Frontal cortex (tissue), 4 donors: ENCODE results near the gene MYO3A. TPM values are rescaled to one million over a fixed set of nuclear protein-coding genes. Genes with fewer than 3 reads are reported as not detected.

ENCODE experiments used
- DNase-seq, 2 donors: peaks; one replicate each; pipeline ENCODE4 v3.0.0; 2012; ENCODE audit warnings: low spot score in 2 of 2
- FAIRE-seq: peaks from 2 replicates; lab custom pipeline; 2012; peaks lifted over from hg19 to GRCh38; lab: Jason Lieb, UNC
- total RNA-seq: library from RNA; depleted of rRNA; stranded (reverse); fragments of >200 nt; gene quantifications from one replicate; pipeline ENCODE4 v1.2.3, GENCODE V29; 2014
- donor health status: control.
- donor health status: control.
- donor health status: control.

MYO3A gene
- total RNA-seq, 1 donor from 2014 or later: 4.1 TPM

DNA sequence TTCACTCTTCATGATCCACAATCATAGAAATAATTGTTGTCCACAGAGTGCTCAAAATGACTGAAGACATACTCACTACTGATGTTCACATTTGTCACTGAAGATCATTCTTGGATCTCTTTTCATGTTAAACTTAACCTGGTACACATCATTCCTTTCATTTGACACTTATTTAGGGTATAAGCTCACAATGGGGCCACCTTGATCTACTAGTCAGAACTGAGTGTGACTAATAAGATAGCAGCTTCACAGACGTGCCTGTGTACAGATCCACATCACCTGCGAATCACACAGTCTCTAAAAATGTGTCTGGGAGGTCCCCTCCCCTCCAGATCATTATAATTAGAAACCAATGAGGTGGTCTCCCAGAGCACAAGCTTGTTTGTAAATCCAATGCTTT lies 304.3 kb downstream of the MYO3A start:
- no peak for FAIRE-seq

DNA sequence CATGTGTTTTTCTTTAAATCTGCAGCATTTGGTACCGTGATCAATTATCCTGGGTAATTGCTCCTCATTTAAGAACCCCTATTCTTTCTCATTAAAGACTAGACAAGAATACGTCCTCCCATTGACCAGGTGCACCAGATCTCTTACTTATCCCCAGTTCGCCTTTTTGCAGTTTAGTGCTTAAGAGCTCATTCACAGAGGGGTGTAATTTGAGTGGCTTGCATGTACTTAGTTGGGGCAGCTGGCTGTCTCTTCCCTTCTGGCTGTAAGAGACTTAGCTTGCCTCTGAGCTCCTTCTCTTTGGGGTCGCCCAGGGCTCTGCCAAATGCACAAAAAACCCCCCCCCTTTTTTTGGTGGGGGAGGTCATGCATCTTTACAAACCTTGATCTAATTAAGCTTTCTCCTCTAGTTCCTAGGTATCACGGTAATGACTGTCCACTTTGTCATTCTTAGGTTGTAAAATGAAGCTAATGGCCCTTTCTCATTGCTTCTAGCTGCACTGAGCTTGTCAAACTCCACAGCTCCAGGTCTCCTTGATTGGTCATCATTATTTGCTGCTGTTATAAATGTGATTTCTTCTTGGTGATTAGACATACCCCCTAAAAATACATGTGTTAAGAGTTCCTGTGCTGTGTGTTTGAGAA lies 308.8 kb downstream of the MYO3A start:
- FAIRE-seq (no peak), DNase-seq (no peak)

More for the DNA sequence above, 304.3 kb downstream of the MYO3A start:
- no peak for DNase-seq

DNA sequence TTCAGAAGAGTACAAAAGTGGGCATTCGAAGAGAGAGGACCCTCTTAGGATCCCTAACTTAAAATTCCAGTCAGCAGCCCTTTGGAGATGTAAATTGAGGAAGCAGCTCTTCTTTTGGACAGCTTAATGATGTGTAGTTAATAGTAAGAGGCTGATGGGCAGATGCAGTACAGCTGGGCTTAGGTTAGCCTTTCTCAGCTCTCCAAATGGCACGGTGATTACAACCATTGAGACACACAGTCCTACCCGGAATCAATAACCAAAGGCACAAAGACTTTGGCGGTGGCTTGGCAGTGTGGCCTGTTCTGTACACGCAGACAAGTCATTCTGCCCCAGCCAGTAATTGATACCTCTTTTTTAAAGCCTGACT lies 309.3 kb downstream of the MYO3A start:
- DNase-seq: no peak
- no peak for FAIRE-seq

DNA sequence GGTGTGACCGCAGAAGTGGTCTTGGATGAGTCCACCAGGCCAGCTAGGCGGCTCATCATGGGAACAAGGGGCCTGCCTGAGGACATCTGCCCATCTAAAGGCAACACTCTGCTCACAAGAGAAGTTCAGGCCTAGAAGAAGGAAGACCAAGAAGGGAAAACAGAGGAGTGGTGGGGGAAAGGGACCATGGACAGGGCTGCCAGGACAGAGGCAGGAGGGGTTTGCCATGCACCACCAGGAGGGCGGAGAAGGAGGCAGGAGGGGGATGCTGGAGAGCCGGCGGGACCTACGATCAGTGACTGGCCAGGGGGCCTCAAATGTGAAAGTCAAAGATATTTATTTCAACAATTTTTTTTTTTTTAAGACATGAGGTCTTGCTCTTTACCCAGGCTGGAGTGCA lies 315.7 kb downstream of the MYO3A start:
- FAIRE-seq: no peak
- DNase-seq: no peak

DNA sequence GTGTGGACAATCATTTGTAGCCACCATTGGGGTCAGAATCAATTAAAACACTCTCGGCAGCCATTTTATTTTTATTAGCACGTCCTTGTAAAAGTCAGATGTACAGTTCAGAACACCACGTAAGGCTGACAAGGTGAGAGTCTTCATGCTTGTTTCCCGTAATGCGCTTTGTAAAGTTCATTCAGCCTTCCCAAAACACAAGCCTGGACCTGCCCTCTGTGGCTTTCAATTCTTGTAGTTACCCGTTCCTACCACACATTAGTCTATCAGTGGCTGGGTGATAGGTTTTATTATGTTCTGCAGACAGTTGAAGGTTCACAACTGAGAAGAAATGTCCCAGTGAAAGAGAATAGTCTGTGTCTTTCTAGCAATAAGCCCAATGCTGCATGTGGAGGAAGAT lies 317.9 kb downstream of the MYO3A start:
- no peak for FAIRE-seq
- DNase-seq: no peak

DNA sequence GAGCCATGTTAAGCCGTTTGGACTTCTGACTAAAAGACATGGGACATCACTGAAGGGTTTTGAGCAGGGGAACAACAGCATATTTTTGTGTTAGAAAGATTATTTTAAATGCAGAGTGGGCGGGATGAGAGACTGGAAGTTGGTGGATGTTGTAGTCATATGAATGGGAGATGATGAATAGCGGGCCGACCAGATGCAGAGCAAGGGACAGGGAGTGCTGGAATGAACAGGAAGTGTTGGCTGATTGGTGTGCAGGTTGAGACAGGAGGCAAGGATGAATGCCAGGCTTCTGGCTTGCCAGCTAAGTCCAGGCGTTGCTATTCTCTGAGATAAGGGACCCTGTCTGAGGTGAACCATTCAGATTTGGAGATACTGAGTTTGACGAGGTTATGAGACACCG lies 320.6 kb downstream of the MYO3A start:
- FAIRE-seq (no peak), DNase-seq (no peak)

DNA sequence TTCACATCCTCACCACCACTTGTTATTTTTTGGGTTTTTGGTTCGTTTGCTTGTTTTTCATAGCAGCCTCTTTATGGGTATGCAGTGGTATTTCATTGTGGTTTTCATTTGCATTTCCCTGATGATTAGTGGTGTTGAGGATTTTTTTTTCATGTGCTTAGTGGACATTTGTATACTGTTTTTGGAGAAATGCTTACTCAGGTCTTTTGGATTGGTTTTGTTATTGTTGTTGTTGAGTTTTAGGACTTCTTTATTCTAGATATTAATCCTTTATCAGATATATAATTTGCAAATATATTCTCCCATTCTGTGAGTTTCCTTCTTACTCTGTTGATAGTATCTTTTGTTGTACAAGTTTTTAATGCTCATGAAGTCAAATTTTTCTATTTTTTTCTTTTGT lies 325.3 kb downstream of the MYO3A start:
- DNase-seq: no peak
- FAIRE-seq: no peak
